ENCODE measurements around the gene EFCAB11.

GRCh38 chr14:89884761-89885160 lies 69.8 kb downstream of the EFCAB11 start:
- TF ChIP-seq, protein P1, sequence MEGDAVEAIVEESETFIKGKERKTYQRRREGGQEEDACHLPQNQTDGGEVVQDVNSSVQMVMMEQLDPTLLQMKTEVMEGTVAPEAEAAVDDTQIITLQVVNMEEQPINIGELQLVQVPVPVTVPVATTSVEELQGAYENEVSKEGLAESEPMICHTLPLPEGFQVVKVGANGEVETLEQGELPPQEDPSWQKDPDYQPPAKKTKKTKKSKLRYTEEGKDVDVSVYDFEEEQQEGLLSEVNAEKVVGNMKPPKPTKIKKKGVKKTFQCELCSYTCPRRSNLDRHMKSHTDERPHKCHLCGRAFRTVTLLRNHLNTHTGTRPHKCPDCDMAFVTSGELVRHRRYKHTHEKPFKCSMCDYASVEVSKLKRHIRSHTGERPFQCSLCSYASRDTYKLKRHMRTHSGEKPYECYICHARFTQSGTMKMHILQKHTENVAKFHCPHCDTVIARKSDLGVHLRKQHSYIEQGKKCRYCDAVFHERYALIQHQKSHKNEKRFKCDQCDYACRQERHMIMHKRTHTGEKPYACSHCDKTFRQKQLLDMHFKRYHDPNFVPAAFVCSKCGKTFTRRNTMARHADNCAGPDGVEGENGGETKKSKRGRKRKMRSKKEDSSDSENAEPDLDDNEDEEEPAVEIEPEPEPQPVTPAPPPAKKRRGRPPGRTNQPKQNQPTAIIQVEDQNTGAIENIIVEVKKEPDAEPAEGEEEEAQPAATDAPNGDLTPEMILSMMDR (IDR thresholded peaks at IDR 0.05), result no peak
- no peak for TF ChIP-seq ZFX (IDR thresholded peaks at IDR 0.05; ENCODE audit: borderline replicate concordance)
